IMR-90 (cell line): ENCODE measurements around the gene CAPN2. TPM values are rescaled to one million over a fixed set of nuclear protein-coding genes. Genes with fewer than 3 reads are reported as not detected.

Source experiments
- ATAC-seq: fragments of 200-7000 bp; cut with Tn5 transposase; 2 replicates; pipeline ENCODE4 v1.9.1; 2020; ENCODE audit warnings: low read depth, mild to moderate bottlenecking, moderate library complexity
- BruUV-seq: library from RNA; stranded (reverse); fragments of 400-500 nt; replicated peaks from 2 replicates; lab custom pipeline; 2021; lab: Mats Ljungman, UMichigan
- CTCF ChIA-PET: fragments of 300-600 bp; formaldehyde crosslinking; extraction: SDS; loops from one replicate; lab custom pipeline; 2021; ENCODE audit warnings: antibody characterized with exemption; lab: Yijun Ruan, JAX
- POLR2A ChIA-PET: fragments of 300-600 bp; sonication (Branson Sonifier 250); formaldehyde crosslinking; loops from one replicate; lab custom pipeline; 2022; ENCODE audit warnings: antibody characterized with exemption; ENCODE audit not compliant: unreplicated experiment; lab: Charles Lee
- DNase-seq: peaks from one replicate; pipeline ENCODE4 v3.0.0; 2013
- H2AFZ ChIP-seq: replicated peaks from 2 replicates; pipeline ENCODE3; 2013; ENCODE audit warnings: low read length, mild to moderate bottlenecking; ENCODE audit not compliant: poor library complexity
- H2AK5ac ChIP-seq: 2 replicates; pipeline ENCODE4 v1.6.1; 2013; ENCODE audit warnings: low read depth, low read length, inconsistent platforms
- H2AK9ac ChIP-seq: replicated peaks from 2 replicates; pipeline ENCODE3; 2013; ENCODE audit warnings: mild to moderate bottlenecking, low read depth, low read length, moderate library complexity; ENCODE audit not compliant: poor library complexity
- H2BK120ac ChIP-seq: 2 replicates; pipeline ENCODE4 v1.6.1; 2013; ENCODE audit warnings: low read depth, low read length, inconsistent platforms
- H2BK15ac ChIP-seq: 3 replicates; pipeline ENCODE4 v1.6.1; 2013; ENCODE audit warnings: low read depth, low read length, inconsistent platforms
- H2BK20ac ChIP-seq: 2 replicates; pipeline ENCODE4 v1.6.1; 2013; ENCODE audit warnings: low read depth, mild to moderate bottlenecking, inconsistent platforms, low read length, moderate library complexity
- H2BK5ac ChIP-seq: 2 replicates; pipeline ENCODE4 v1.6.1; 2013; ENCODE audit warnings: mild to moderate bottlenecking, low read depth, low read length, inconsistent platforms; ENCODE audit not compliant: poor library complexity, severe bottlenecking
- H3K14ac ChIP-seq: replicated peaks from 2 replicates; pipeline ENCODE4 v1.6.1; 2013; ENCODE audit warnings: low read depth, low read length, inconsistent platforms
- H3K18ac ChIP-seq: 2 replicates; pipeline ENCODE4 v1.6.1; 2013; ENCODE audit warnings: low read depth, low read length, control low read depth
- H3K23ac ChIP-seq: 2 replicates; pipeline ENCODE4 v1.6.1; 2013; ENCODE audit warnings: low read depth, low read length, inconsistent platforms
- H3K27ac ChIP-seq: 2 replicates; pipeline ENCODE4 v1.5.1; 2013; ENCODE audit warnings: mild to moderate bottlenecking, control low read depth, low read length; ENCODE audit not compliant: insufficient read depth
- H3K27me3 ChIP-seq: 2 replicates; pipeline ENCODE4 v1.6.1; 2013; ENCODE audit warnings: low read length; ENCODE audit not compliant: control insufficient read depth, insufficient read depth
- H3K36me3 ChIP-seq: 2 replicates; pipeline ENCODE4 v1.6.1; 2013; ENCODE audit warnings: low read length, mixed read lengths; ENCODE audit not compliant: control insufficient read depth, insufficient read depth
- H3K4ac ChIP-seq: 2 replicates; pipeline ENCODE4 v1.6.1; 2013; ENCODE audit warnings: low read depth, low read length, inconsistent platforms
- H3K4me1 ChIP-seq: 2 replicates; pipeline ENCODE4 v1.6.1; 2013; ENCODE audit warnings: low read length, mixed read lengths; ENCODE audit not compliant: control insufficient read depth, insufficient read depth
- H3K4me2 ChIP-seq: 2 replicates; pipeline ENCODE4 v1.6.1; 2013; ENCODE audit warnings: low read depth, mild to moderate bottlenecking, control low read depth, low read length, moderate library complexity
- H3K4me3 ChIP-seq: 2 replicates; pipeline ENCODE4 v1.5.1; 2013; ENCODE audit warnings: low read depth, mild to moderate bottlenecking, control low read depth, low read length, moderate library complexity; ENCODE audit not compliant: insufficient read depth
- H3K56ac ChIP-seq: 2 replicates; pipeline ENCODE4 v1.6.1; 2013; ENCODE audit warnings: low read length, inconsistent platforms; ENCODE audit not compliant: insufficient read depth; ENCODE audit errors: extremely low read depth
- H3K79me1 ChIP-seq, 2 experiments: 2 replicates each; pipeline ENCODE4 v1.6.1; 2013; ENCODE audit warnings: low read length in 2 of 2, inconsistent platforms in 1 of 2, low read depth in 1 of 2
- H3K9ac ChIP-seq: 2 replicates; pipeline ENCODE4 v1.6.1; 2013; ENCODE audit warnings: low read depth, low read length, control low read depth
- H3K9me1 ChIP-seq: 2 replicates; pipeline ENCODE4 v1.6.1; 2013; ENCODE audit warnings: low read length, inconsistent platforms; ENCODE audit not compliant: insufficient read depth
- H3K9me3 ChIP-seq: 2 replicates; pipeline ENCODE4 v1.6.1; 2013; ENCODE audit warnings: low read length; ENCODE audit not compliant: control insufficient read depth, insufficient read depth
- H4K20me1 ChIP-seq: 2 replicates; pipeline ENCODE4 v1.6.1; 2013; ENCODE audit warnings: low read length, inconsistent platforms; ENCODE audit not compliant: insufficient read depth
- H4K5ac ChIP-seq: 2 replicates; pipeline ENCODE4 v1.6.1; 2013; ENCODE audit warnings: mild to moderate bottlenecking, low read depth, low read length, control low read depth
- H4K8ac ChIP-seq, 2 experiments: 2 replicates each; pipeline ENCODE4 v1.6.1; 2013; ENCODE audit warnings: low read depth in 2 of 2, low read length in 2 of 2, control low read depth in 1 of 2, inconsistent platforms in 1 of 2
- H4K91ac ChIP-seq: 2 replicates; pipeline ENCODE4 v1.6.1; 2013; ENCODE audit warnings: low read depth, low read length, inconsistent platforms; ENCODE audit not compliant: insufficient read depth
- CEBPB ChIP-seq: IDR thresholded peaks from 2 replicates; pipeline ENCODE4 v1.6.1; 2012; ENCODE audit warnings: low read depth, low read length, improper control_type of control experiment
- CHD1 ChIP-seq: IDR thresholded peaks from 2 replicates; pipeline ENCODE4 v1.6.1; 2012; ENCODE audit warnings: low read depth, low read length, improper control_type of control experiment
- MAFK ChIP-seq: IDR thresholded peaks from 2 replicates; pipeline ENCODE4 v1.6.1; 2012; ENCODE audit warnings: low read depth, low read length, improper control_type of control experiment
- MAZ ChIP-seq: IDR thresholded peaks from 2 replicates; pipeline ENCODE4 v1.6.1; 2012; ENCODE audit warnings: low read depth, mild to moderate bottlenecking, low read length, improper control_type of control experiment, moderate library complexity, borderline replicate concordance
- MXI1 ChIP-seq: IDR thresholded peaks from 2 replicates; pipeline ENCODE4 v1.6.1; 2012; ENCODE audit warnings: low read depth, mild to moderate bottlenecking, low read length, moderate library complexity, borderline replicate concordance
- NFE2L2 ChIP-seq: fragments of 150-350 bp; IDR thresholded peaks from 2 replicates; pipeline ENCODE4 v1.6.1; 2016; ENCODE audit warnings: low read depth, mild to moderate bottlenecking, low read length
- POLR2A ChIP-seq: IDR thresholded peaks from 2 replicates; pipeline ENCODE4 v1.6.1; 2012; ENCODE audit warnings: mild to moderate bottlenecking, low read depth, low read length
- RCOR1 ChIP-seq: IDR thresholded peaks from 2 replicates; pipeline ENCODE4 v1.6.1; 2012; ENCODE audit warnings: mild to moderate bottlenecking, low read length, improper control_type of control experiment; ENCODE audit not compliant: insufficient replicate concordance
- RFX5 ChIP-seq: IDR thresholded peaks from 2 replicates; pipeline ENCODE4 v1.8.0; 2012; ENCODE audit warnings: low read depth, mild to moderate bottlenecking, low read length, moderate library complexity
- SMC3 ChIP-seq: fragments of 150-350 bp; IDR thresholded peaks from 2 replicates; pipeline ENCODE4 v1.6.1; 2016; ENCODE audit warnings: low read depth, mild to moderate bottlenecking, antibody characterized with exemption, low read length, moderate library complexity
- WGBS, 2 experiments: methylation state at CpG; one replicate each; pipeline versions ENCODE4 v1.1.5 to v1.1.7; 2013; ENCODE audit warnings: missing lambda C conversion rate in 2 of 2; ENCODE audit not compliant: insufficient read length in 1 of 2; ENCODE audit errors: extremely low coverage in 2 of 2; 5-methylcytosine and 5-hydroxymethylcytosine counted together
- dilution Hi-C: fragments of 300-500 bp; cut with HindIII; formaldehyde crosslinking; loops from one replicate; pipeline ENCODE4 v1.14.3; 2018; ENCODE audit warnings: low sequenced_read_pairs; ENCODE audit not compliant: unreplicated experiment
- in situ Hi-C: fragments of 300-500 bp; cut with MboI; formaldehyde crosslinking; loops from 3 replicates; pipeline ENCODE4 v1.14.3; 2019; ENCODE audit warnings: low sequenced_read_pairs, inconsistent platforms, mixed read lengths
- intact Hi-C: fragments of 100-400 bp; cut with micrococcal nuclease; formaldehyde crosslinking; loops from 2 replicates; pipeline ENCODE4 v1.10.0; 2022
- polyA plus RNA-seq, 3 experiments: library from polyadenylated mRNA; depleted of rRNA; stranded (reverse); fragments of >200 nt; gene quantifications; 2 replicates each; pipeline ENCODE4 v1.2.3, GENCODE V29; 2012; ENCODE audit warnings: low replicate concordance in 1 of 3
- total RNA-seq: library from RNA; depleted of rRNA; stranded (reverse); fragments of >200 nt; gene quantifications from 2 replicates; pipeline ENCODE4 v1.2.3, GENCODE V29; 2012
- TF ChIP-seq, protein P1 (sequence below): fragments of 150-350 bp; IDR thresholded peaks from 2 replicates; pipeline ENCODE4 v1.6.1; 2017; ENCODE audit warnings: mild to moderate bottlenecking, antibody characterized with exemption, low read length, low read depth
- TF ChIP-seq, protein P2 (sequence below): conservative IDR thresholded peaks from 2 replicates; pipeline ENCODE4 v1.5.1; 2012; ENCODE audit warnings: mild to moderate bottlenecking, low read depth, low read length, improper control_type of control experiment
- TF ChIP-seq, protein P3 (sequence below): fragments of 150-350 bp; IDR thresholded peaks from 2 replicates; pipeline ENCODE4 v1.6.1; 2016; ENCODE audit warnings: low read depth, mild to moderate bottlenecking, low read length, moderate library complexity, borderline replicate concordance

The CAPN2 gene
- total and polyA plus RNA-seq, 2 of the 4 experiments (the other 2 are of a cell fraction): 339 to 430 TPM

DNA sequence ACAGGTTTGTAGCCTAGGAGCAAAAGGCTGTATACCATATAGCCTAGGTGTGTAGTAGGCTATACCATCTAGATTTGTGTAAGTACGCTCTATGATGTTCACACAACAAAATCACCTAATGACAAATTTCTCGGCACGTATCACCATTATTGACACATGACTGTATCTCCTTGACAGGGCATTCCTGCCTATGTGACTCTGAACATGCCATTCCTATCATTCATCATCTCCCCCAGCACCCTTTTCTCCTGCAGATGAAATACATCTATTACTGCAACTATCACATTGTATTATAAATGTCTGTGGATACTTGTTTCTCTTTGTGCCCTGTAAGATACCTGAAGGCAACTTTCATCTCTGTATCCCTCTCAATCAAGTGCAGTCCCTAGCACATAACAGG is 103.5 kb downstream of the CAPN2 start:
- no TSS peak for BruUV-seq
- Histone ChIP-seq H4K91ac (no peak overlapping the region), H3K27ac (no peak overlapping the region), H3K14ac (no peak overlapping the region), H3K18ac (no peak overlapping the region), H4K8ac (no peak overlapping the region), H3K9me3 (no peaks in the 10 kb centered on the region), H2AK5ac (no peak overlapping the region), H3K27me3 (no peaks in the 10 kb centered on the region), H3K79me1 (peaks cover 23 to 48% of the 10 kb centered on the region in 2 experiments), H2BK15ac (no peak overlapping the region), H3K56ac (no peak overlapping the region), H4K20me1 (peaks cover 11% of the 10 kb centered on the region; the same call in 1 of the 2 replicates), H4K5ac (no peak overlapping the region), H3K4ac (no peak overlapping the region), H2AFZ (no peak overlapping the region), H2BK5ac (no peak overlapping the region), H3K4me1 (peaks cover 7% of the 10 kb centered on the region), H3K9me1 (peaks cover 12% of the 10 kb centered on the region), H3K4me3 (no peak overlapping the region), H2BK20ac (no peak overlapping the region), H3K36me3 (peaks cover 22% of the 10 kb centered on the region), H3K4me2 (no peak overlapping the region), H2AK9ac (no peak overlapping the region), H3K23ac (peak overlapping the region; percentile 1; the same call in 1 of the 2 replicates), H3K9ac (no peak overlapping the region), H2BK120ac (no peak overlapping the region)
- DNase-seq (peak; percentile 39), ATAC-seq (no peak)
- TF ChIP-seq RFX5: no peak
- TF ChIP-seq, protein P1, sequence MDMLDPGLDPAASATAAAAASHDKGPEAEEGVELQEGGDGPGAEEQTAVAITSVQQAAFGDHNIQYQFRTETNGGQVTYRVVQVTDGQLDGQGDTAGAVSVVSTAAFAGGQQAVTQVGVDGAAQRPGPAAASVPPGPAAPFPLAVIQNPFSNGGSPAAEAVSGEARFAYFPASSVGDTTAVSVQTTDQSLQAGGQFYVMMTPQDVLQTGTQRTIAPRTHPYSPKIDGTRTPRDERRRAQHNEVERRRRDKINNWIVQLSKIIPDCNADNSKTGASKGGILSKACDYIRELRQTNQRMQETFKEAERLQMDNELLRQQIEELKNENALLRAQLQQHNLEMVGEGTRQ: no peak
- no peak for TF ChIP-seq POLR2A
- TF ChIP-seq, protein P2, sequence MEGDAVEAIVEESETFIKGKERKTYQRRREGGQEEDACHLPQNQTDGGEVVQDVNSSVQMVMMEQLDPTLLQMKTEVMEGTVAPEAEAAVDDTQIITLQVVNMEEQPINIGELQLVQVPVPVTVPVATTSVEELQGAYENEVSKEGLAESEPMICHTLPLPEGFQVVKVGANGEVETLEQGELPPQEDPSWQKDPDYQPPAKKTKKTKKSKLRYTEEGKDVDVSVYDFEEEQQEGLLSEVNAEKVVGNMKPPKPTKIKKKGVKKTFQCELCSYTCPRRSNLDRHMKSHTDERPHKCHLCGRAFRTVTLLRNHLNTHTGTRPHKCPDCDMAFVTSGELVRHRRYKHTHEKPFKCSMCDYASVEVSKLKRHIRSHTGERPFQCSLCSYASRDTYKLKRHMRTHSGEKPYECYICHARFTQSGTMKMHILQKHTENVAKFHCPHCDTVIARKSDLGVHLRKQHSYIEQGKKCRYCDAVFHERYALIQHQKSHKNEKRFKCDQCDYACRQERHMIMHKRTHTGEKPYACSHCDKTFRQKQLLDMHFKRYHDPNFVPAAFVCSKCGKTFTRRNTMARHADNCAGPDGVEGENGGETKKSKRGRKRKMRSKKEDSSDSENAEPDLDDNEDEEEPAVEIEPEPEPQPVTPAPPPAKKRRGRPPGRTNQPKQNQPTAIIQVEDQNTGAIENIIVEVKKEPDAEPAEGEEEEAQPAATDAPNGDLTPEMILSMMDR: no peak
- no peak for TF ChIP-seq MAFK
- TF ChIP-seq SMC3: no peak
- no peak for TF ChIP-seq CHD1
- TF ChIP-seq RCOR1: no peak
- TF ChIP-seq MXI1: no peak
- no peak for TF ChIP-seq MAZ
- no peak for TF ChIP-seq CEBPB
- TF ChIP-seq, protein P3, sequence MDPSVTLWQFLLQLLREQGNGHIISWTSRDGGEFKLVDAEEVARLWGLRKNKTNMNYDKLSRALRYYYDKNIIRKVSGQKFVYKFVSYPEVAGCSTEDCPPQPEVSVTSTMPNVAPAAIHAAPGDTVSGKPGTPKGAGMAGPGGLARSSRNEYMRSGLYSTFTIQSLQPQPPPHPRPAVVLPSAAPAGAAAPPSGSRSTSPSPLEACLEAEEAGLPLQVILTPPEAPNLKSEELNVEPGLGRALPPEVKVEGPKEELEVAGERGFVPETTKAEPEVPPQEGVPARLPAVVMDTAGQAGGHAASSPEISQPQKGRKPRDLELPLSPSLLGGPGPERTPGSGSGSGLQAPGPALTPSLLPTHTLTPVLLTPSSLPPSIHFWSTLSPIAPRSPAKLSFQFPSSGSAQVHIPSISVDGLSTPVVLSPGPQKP: no peak
- TF ChIP-seq NFE2L2: no peak
- in situ Hi-C loops (no loop called here), intact Hi-C loops (loop anchor here (10.0 kb wide), 2 partner anchors 89 to 299 kb away; partner anchors contain the start of gene FBXO28), dilution Hi-C loops (no loop called here)
- no CpG with 5 or more reads among the region's 3 CpGs for WGBS, 2 experiments
- ChIA-PET CTCF (no interaction called here), POLR2A (no interaction called here)
